Sigmoid colon (tissue), 7 donors: ENCODE results near the gene SDR39U1. TPM values are rescaled to one million over a fixed set of nuclear protein-coding genes. Genes with fewer than 3 reads are reported as not detected.

Experiments
- DNase-seq: peaks from one replicate; pipeline ENCODE4 v3.0.0-alpha.2; 2019
- H3K27ac ChIP-seq, 4 donors: fragments of 200-600 bp; sonication (generic); one replicate each; pipeline ENCODE4 v1.5.1; 2016 to 2019; ENCODE audit warnings: mild to moderate bottlenecking in 1 of 4
- H3K27me3 ChIP-seq, 3 donors: fragments of 200-600 bp; sonication (generic); one replicate each; pipeline ENCODE4 v1.5.1; 2019; ENCODE audit warnings: mild to moderate bottlenecking in 1 of 3
- H3K36me3 ChIP-seq, 4 donors: fragments of 200-600 bp; sonication (generic); one replicate each; pipeline ENCODE4 v1.5.1; 2016 to 2019
- H3K4me1 ChIP-seq, 4 donors: fragments of 200-600 bp; sonication (generic); one replicate each; pipeline ENCODE4 v1.5.1; 2017 to 2019
- H3K4me3 ChIP-seq, 4 donors: fragments of 200-600 bp; sonication (generic); one replicate each; pipeline ENCODE4 v1.5.1; 2017 to 2019; ENCODE audit warnings: mild to moderate bottlenecking in 2 of 4, moderate library complexity in 1 of 4
- H3K9me3 ChIP-seq, 4 donors: fragments of 200-600 bp in 3 of 4; sonication (generic) in 3 of 4; one replicate each; pipeline versions ENCODE4 v1.5.1 to v1.6.1; 2013 to 2019
- CTCF ChIP-seq, 4 experiments: fragments of 450-650 bp in 3 of 4; fragments of 200-600 bp in 1 of 4; IDR thresholded peaks; one replicate each; pipeline ENCODE4 v1.5.1; 2016 to 2019; ENCODE audit warnings: antibody characterized with exemption in 4 of 4, mild to moderate bottlenecking in 3 of 4, moderate library complexity in 2 of 4
- EP300 ChIP-seq, 4 donors: sonication (generic); formaldehyde crosslinking; IDR thresholded peaks; one replicate each; pipeline ENCODE4 v1.6.1; 2017; ENCODE audit warnings: antibody characterized with exemption in 4 of 4
- POLR2A ChIP-seq, 2 donors: fragments of 450-650 bp; IDR thresholded peaks; one replicate each; pipeline ENCODE4 v1.6.1; 2016; ENCODE audit warnings: antibody characterized with exemption in 2 of 2, mild to moderate bottlenecking in 2 of 2, moderate library complexity in 2 of 2
- POLR2AphosphoS5 ChIP-seq, 4 donors: sonication (generic); formaldehyde crosslinking; IDR thresholded peaks; one replicate each; pipeline ENCODE4 v1.6.1; 2017; ENCODE audit warnings: antibody characterized with exemption in 4 of 4
- WGBS, 2 donors: extraction: QIAGEN DNeasy Blood & Tissue Kit; methylation state at CpG; one replicate each; pipeline ENCODE4 v1.1.7; 2013; 5-methylcytosine and 5-hydroxymethylcytosine counted together
- intact Hi-C: fragments of 100-400 bp; cut with DNase I; formaldehyde crosslinking; loops from one replicate; pipeline ENCODE4 v1.15.1; 2023
- polyA plus RNA-seq, 3 donors: library from polyadenylated mRNA; stranded (reverse); fragments of 200-250 nt; gene quantifications; one replicate each; pipeline ENCODE4 v1.2.3, GENCODE V29; 2013
- total RNA-seq, 4 donors: library from RNA; depleted of rRNA; stranded (reverse); fragments of >200 nt; gene quantifications; one replicate each; pipeline ENCODE4 v1.1.0, GENCODE V29; 2016
- donor health status: healthy with polysubstance abuse.
- donor health status: Bipolar disorder and iron deficiency.
- donor health status: healthy.

SDR39U1 gene
- total and polyA plus RNA-seq, 7 donors = 30.3 to 57.3 (median 35.4) TPM

GRCh38 chr14:24437736-24438067 is 4.9 kb downstream of the SDR39U1 start:
- intact Hi-C loops = loop anchor here (10.0 kb wide), 2 partner anchors 293 to 1593 kb away; partner anchors contain the start of genes EMC9, PSME2 and RNF31

DNA sequence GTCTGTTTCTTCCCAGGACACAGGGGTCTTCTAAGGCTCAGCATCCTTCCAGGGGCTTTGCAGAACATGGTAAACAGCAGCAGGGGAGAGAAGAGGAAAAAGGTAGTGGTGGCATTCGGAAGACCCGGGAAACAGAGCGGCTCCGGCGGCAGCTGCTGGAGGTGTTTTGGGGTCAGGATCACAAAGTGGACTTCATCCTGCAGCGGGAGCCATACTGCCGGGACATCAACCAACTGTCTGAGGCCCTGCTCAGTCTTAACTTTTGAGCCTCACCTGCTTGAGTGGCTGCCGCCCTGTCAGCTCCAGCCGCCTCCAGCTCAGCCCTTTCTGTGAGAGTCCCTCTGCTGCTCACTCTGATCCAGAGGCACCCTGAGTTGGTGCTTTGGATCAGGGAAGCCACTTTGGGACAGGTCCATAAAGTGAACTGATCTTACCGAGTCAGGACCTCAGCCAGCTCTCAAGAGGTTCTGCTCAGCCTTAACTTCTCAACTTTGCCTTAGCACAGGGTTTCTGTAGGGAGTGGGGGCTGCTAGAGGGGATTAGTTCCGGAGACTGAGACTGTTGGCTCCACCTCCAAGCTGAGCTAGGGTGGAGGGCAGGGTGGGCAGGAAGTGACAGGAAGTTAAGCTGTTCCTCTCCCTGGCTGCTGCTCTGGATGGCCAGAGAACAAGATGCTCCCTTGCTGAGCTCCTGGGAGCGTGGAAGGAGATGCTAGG is 5.4 kb downstream of the SDR39U1 start:
- Histone ChIP-seq H3K9me3 (no peaks in the 10 kb centered on the region), H3K27ac (peak overlapping the region; percentile 66 to 72 (median 68)), H3K4me3 (no peak overlapping the region), H3K36me3 (peaks cover 17 to 89% (median 42%) of the 10 kb centered on the region in 4 donors), H3K27me3 (no peaks in the 10 kb centered on the region), H3K4me1 (peaks cover 0 to 48% (median 45%) of the 10 kb centered on the region in 4 donors)
- peak in 1 of 4 donors; percentile 13 for TF ChIP-seq POLR2AphosphoS5 (IDR thresholded peaks at IDR 0.05)
- TF ChIP-seq EP300 (IDR thresholded peaks at IDR 0.05) = no peak
- peak in 1 of 4 experiments; percentile 4 for TF ChIP-seq CTCF (IDR thresholded peaks at IDR 0.05)
- no peak for TF ChIP-seq POLR2A (IDR thresholded peaks at IDR 0.05)
- 69 to 85% methylated on average over 12 of the region's 12 CpGs for WGBS, 2 donors
- DNase-seq = peak; percentile 64
- intact Hi-C loops = loop anchor here (10.0 kb wide), 2 partner anchors 292 to 1592 kb away; partner anchors contain the start of genes EMC9, PSME2 and RNF31

More at GRCh38 chr14:24437736-24438067, 4.9 kb downstream of the SDR39U1 start:
- Histone ChIP-seq H3K4me3 (no peak overlapping the region), H3K27ac (peak overlapping the region in 3 of 4 donors; percentile 66 to 72 (median 71)), H3K9me3 (no peaks in the 10 kb centered on the region), H3K36me3 (peaks cover 17 to 83% (median 38%) of the 10 kb centered on the region in 4 donors), H3K4me1 (peaks cover 0 to 43% (median 41%) of the 10 kb centered on the region in 4 donors), H3K27me3 (no peaks in the 10 kb centered on the region)
- WGBS, 2 donors = 73 to 87% methylated on average over 2 of the region's 2 CpGs
- no peak for DNase-seq
- no peak for TF ChIP-seq POLR2A (IDR thresholded peaks at IDR 0.05)
- no peak for TF ChIP-seq CTCF (IDR thresholded peaks at IDR 0.05)
- TF ChIP-seq POLR2AphosphoS5 (IDR thresholded peaks at IDR 0.05) = no peak
- no peak for TF ChIP-seq EP300 (IDR thresholded peaks at IDR 0.05)

GRCh38 chr14:24436355-24437019 is 6.1 kb downstream of the SDR39U1 start:
- H3K4me1 ChIP-seq = peaks cover 0 to 50% (median 46%) of the 10 kb centered on the region in 4 donors
- peak; percentile 67 for DNase-seq
- intact Hi-C loops = loop anchor here (1.0 to 10.0 kb wide), 3 partner anchors 104 to 1592 kb away; partner anchors contain the start of genes EMC9, PSME2 and RNF31
- H3K4me3 ChIP-seq = no peak overlapping the region
- H3K9me3 ChIP-seq = no peaks in the 10 kb centered on the region
- no peaks in the 10 kb centered on the region for H3K27me3 ChIP-seq
- H3K27ac ChIP-seq = peak overlapping the region; percentile 66 to 72 (median 68)
- WGBS, 2 donors = 48 to 53% methylated on average over 5 of the region's 5 CpGs
- TF ChIP-seq EP300 (IDR thresholded peaks at IDR 0.05) (no peak), POLR2A (IDR thresholded peaks at IDR 0.05) (no peak), POLR2AphosphoS5 (IDR thresholded peaks at IDR 0.05) (peak; percentile 40 to 64 (median 54)), CTCF (IDR thresholded peaks at IDR 0.05) (peak; percentile 69 to 84 (median 81))
- H3K36me3 ChIP-seq = peaks cover 17 to 92% (median 46%) of the 10 kb centered on the region in 4 donors

- no peak for DNase-seq
- no peak for TF ChIP-seq CTCF (IDR thresholded peaks at IDR 0.05)
- TF ChIP-seq POLR2A (IDR thresholded peaks at IDR 0.05) = no peak
- no peak for TF ChIP-seq EP300 (IDR thresholded peaks at IDR 0.05)
- no peak for TF ChIP-seq POLR2AphosphoS5 (IDR thresholded peaks at IDR 0.05)
These were observed 6.6 kb downstream of the SDR39U1 start for GRCh38 chr14:24435998-24436354.

More at GRCh38 chr14:24435998-24436354, 6.6 kb downstream of the SDR39U1 start:
- Histone ChIP-seq H3K27ac (peak overlapping the region; percentile 66 to 72 (median 68)), H3K27me3 (no peaks in the 10 kb centered on the region), H3K36me3 (peaks cover 17 to 88% (median 46%) of the 10 kb centered on the region in 4 donors), H3K9me3 (no peaks in the 10 kb centered on the region), H3K4me3 (no peak overlapping the region), H3K4me1 (peaks cover 0 to 50% (median 47%) of the 10 kb centered on the region in 4 donors)
- WGBS, 2 donors = 70 to 71% methylated on average over 6 of the region's 6 CpGs
- intact Hi-C loops = loop anchor here (1.0 to 10.0 kb wide), 3 partner anchors 104 to 1591 kb away; partner anchors contain the start of genes EMC9, PSME2 and RNF31
